HG03196 (cell line): ENCODE data around the gene C4orf54.

ENCODE experiments used
- ATAC-seq: cut with Tn5 transposase; IDR thresholded peaks from one replicate; pipeline ENCODE4 v1.9.1; 2021; ENCODE audit not compliant: unreplicated experiment

The C4orf54 gene

GRCh38 chr4:99625369-99625768 is 32.3 kb downstream of the C4orf54 start:
- no peak for ATAC-seq

GRCh38 chr4:99624141-99624719 is 33.4 kb downstream of the C4orf54 start:
- no peak for ATAC-seq

GRCh38 chr4:99622341-99622740 is 35.3 kb downstream of the C4orf54 start:
- ATAC-seq: no peak

GRCh38 chr4:99617374-99617773 is 40.3 kb downstream of the C4orf54 start:
- no peak for ATAC-seq

DNA sequence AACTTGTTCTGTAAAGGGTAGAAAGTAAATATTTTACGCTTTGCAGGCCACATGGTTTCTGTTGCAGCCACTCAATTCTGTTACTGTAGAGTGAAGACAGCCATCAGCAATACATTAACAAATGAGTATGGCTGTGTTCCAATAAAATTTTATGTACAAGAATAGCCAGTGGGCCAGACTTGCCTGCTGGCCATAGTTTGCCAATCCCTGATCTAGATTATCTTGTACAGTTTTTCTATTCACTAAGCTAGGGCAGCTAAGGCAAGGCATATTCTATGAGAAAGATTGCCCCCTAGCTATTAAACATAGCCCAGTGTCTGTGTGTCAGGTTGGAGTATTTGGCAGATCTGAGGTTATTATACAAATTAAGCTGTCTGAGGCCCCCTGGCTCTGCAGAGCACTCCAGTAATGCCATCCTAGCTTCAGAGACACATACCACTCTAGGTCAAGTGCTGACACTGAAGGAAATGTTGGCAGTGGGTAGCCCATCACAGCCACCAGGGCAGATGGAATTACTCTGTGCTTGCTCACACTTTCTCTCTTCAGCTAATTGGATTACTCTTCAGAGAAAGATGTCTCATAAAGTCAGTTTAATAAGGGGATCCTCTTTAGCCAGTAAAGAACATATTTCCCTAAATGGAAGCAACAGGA is 42.3 kb downstream of the C4orf54 start:
- ATAC-seq: no peak

DNA sequence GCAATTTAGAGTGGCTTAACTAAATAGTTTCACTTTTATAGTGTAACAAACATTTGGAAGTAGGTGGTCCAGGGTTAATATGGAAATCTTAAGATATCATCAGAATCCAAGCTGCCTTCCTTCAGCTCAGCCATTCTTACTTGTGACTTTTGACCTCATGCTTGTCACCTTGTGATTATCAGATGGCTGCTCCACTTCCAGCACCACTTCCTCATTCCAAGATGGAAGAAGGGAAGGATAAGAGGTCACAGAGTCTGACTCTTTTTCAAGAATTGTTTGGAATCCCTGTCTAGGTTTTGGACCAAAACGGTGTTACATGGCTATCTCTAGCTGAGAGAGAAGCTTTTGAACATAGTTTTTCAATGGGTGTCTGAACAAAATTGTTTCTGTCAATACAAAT is 43.1 kb downstream of the C4orf54 start:
- no peak for ATAC-seq

- ATAC-seq: no peak
Measured at GRCh38 chr4:99612704-99613103, 44.9 kb downstream of the C4orf54 start.

- ATAC-seq: no peak
Measured at GRCh38 chr4:99612281-99612680, 45.3 kb downstream of the C4orf54 start.

GRCh38 chr4:99610605-99611175 is 46.9 kb downstream of the C4orf54 start:
- no peak for ATAC-seq

DNA sequence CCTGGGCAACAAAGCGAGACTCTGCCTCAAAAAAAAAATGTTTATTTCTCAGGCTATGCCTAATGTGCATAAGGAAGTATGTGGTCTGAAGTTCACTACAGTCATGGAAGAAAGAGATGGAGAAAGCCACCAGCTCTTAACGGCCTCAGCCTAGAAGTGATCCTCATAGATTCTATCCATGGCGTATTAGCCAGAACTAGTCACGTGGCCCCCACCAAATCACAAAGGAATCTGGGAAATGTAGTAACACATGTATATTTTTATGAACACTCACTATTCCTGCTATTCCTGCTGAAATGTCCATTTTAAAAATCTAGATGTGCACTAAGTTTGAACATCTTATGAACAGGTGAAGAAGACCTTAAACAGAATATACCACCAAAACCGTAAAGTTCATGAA is 49.2 kb downstream of the C4orf54 start:
- ATAC-seq: no peak
